ENCODE results near the gene UBALD2. TPM values are rescaled to one million over a fixed set of nuclear protein-coding genes. Genes with fewer than 3 reads are reported as not detected.

The UBALD2 gene
- polyA plus RNA-seq, 3 donors, result 1.4 to 88.6 (median 2.2) TPM

GRCh38 chr17:76253841-76254240 lies 11.3 kb upstream of the UBALD2 start:
- no peaks in the 10 kb centered on the region for H4K20me1 ChIP-seq (ENCODE audit: insufficient read depth, low read length)
- Mint-ChIP-seq H3K4me3 (no peak overlapping the region), H3K27ac (no peak overlapping the region), H3K27me3 (ENCODE audit: low read depth in 3 of 3) (peaks cover 1 to 5% (median 2%) of the 10 kb centered on the region in 3 donors), H3K36me3 (peaks cover 0 to 2% of the 10 kb centered on the region in 2 donors), H3K4me1 (peaks cover 36% of the 10 kb centered on the region), H3K9me3 (peaks cover 0 to 3% (median 0%) of the 10 kb centered on the region in 7 donors)
- no peak overlapping the region for H3K9ac ChIP-seq (ENCODE audit: insufficient read depth, low read length, poor library complexity, severe bottlenecking)
- no peaks in the 10 kb centered on the region for H3K79me2 ChIP-seq (ENCODE audit: insufficient read depth, low read length)
- H2AFZ ChIP-seq (ENCODE audit: insufficient read depth, low read depth, low read length, poor library complexity, severe bottlenecking), result no peak overlapping the region
- intact Hi-C loops (cut with micrococcal nuclease), result no loop called here
- no peaks in the 10 kb centered on the region for H3K36me3 ChIP-seq (replicated peaks in 1 of 2; ENCODE audit: control insufficient read depth in 1 of 2, insufficient read depth in 2 of 2, low read length in 2 of 2)
- DNase-seq, result no peak
- H3K4me3 ChIP-seq (replicated peaks in 1 of 3; ENCODE audit: low read depth in 2 of 3, low read length in 3 of 3), result no peak overlapping the region
- H3K4me2 ChIP-seq (replicated peaks; ENCODE audit: extremely low read depth, low read length, poor library complexity, severe bottlenecking), result no peak overlapping the region
- H3K9me3 ChIP-seq (replicated peaks in 1 of 2; ENCODE audit: control insufficient read depth in 1 of 2, insufficient read depth in 1 of 2, low read length in 2 of 2), result no peaks in the 10 kb centered on the region
- 93% methylated on average over 6 of the region's 7 CpGs for WGBS (ENCODE audit: insufficient coverage)
- TF ChIP-seq, protein P1, sequence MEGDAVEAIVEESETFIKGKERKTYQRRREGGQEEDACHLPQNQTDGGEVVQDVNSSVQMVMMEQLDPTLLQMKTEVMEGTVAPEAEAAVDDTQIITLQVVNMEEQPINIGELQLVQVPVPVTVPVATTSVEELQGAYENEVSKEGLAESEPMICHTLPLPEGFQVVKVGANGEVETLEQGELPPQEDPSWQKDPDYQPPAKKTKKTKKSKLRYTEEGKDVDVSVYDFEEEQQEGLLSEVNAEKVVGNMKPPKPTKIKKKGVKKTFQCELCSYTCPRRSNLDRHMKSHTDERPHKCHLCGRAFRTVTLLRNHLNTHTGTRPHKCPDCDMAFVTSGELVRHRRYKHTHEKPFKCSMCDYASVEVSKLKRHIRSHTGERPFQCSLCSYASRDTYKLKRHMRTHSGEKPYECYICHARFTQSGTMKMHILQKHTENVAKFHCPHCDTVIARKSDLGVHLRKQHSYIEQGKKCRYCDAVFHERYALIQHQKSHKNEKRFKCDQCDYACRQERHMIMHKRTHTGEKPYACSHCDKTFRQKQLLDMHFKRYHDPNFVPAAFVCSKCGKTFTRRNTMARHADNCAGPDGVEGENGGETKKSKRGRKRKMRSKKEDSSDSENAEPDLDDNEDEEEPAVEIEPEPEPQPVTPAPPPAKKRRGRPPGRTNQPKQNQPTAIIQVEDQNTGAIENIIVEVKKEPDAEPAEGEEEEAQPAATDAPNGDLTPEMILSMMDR (IDR thresholded peaks at IDR 0.05), result no peak
- H3K4me1 ChIP-seq (ENCODE audit: control insufficient read depth in 1 of 2, insufficient read depth in 2 of 2, low read length in 2 of 2), result peaks cover 38% of the 10 kb centered on the region in 2 donors
- no peaks in the 10 kb centered on the region for H3K27me3 ChIP-seq (ENCODE audit: control insufficient read depth in 2 of 2, insufficient read depth in 2 of 2, low read length in 2 of 2)
- H3K27ac ChIP-seq (ENCODE audit: low read depth in 1 of 2, low read length in 2 of 2), result no peak overlapping the region

GRCh38 chr17:76254275-76254674 lies 10.9 kb upstream of the UBALD2 start:
- Mint-ChIP-seq H3K4me1 (peaks cover 37% of the 10 kb centered on the region), H3K27ac (no peak overlapping the region), H3K36me3 (peaks cover 0 to 2% of the 10 kb centered on the region in 2 donors), H3K4me3 (no peak overlapping the region), H3K9me3 (peaks cover 0 to 3% (median 0%) of the 10 kb centered on the region in 7 donors), H3K27me3 (ENCODE audit: low read depth in 3 of 3) (peaks cover 1 to 5% (median 2%) of the 10 kb centered on the region in 3 donors)
- Histone ChIP-seq H4K20me1 (ENCODE audit: insufficient read depth, low read length) (no peaks in the 10 kb centered on the region), H3K4me2 (replicated peaks; ENCODE audit: extremely low read depth, low read length, poor library complexity, severe bottlenecking) (no peak overlapping the region), H2AFZ (ENCODE audit: insufficient read depth, low read depth, low read length, poor library complexity, severe bottlenecking) (no peak overlapping the region), H3K9ac (ENCODE audit: insufficient read depth, low read length, poor library complexity, severe bottlenecking) (no peak overlapping the region), H3K9me3 (replicated peaks in 1 of 2; ENCODE audit: control insufficient read depth in 1 of 2, insufficient read depth in 1 of 2, low read length in 2 of 2) (no peaks in the 10 kb centered on the region), H3K36me3 (replicated peaks in 1 of 2; ENCODE audit: control insufficient read depth in 1 of 2, insufficient read depth in 2 of 2, low read length in 2 of 2) (no peaks in the 10 kb centered on the region), H3K4me3 (replicated peaks in 1 of 3; ENCODE audit: low read depth in 2 of 3, low read length in 3 of 3) (no peak overlapping the region), H3K27me3 (ENCODE audit: control insufficient read depth in 2 of 2, insufficient read depth in 2 of 2, low read length in 2 of 2) (no peaks in the 10 kb centered on the region), H3K4me1 (ENCODE audit: control insufficient read depth in 1 of 2, insufficient read depth in 2 of 2, low read length in 2 of 2) (peaks cover 38% of the 10 kb centered on the region in 2 donors), H3K79me2 (ENCODE audit: insufficient read depth, low read length) (no peaks in the 10 kb centered on the region), H3K27ac (ENCODE audit: low read depth in 1 of 2, low read length in 2 of 2) (no peak overlapping the region)
- DNase-seq, result no peak
- TF ChIP-seq, protein P1 (IDR thresholded peaks at IDR 0.05), result no peak
- intact Hi-C loops (cut with micrococcal nuclease), result no loop called here
- 94% methylated on average over 4 of the region's 5 CpGs for WGBS (ENCODE audit: insufficient coverage)

All from CD14-positive monocyte (primary cell).